GM23248 (cell line): ENCODE data around the gene SUCNR1.

Experiments
- EZH2 ChIP-seq: fragments of 200-600 bp; sonication (generic); IDR thresholded peaks from 2 replicates; pipeline ENCODE4 v1.6.1; 2018; ENCODE audit warnings: antibody characterized with exemption, mild to moderate bottlenecking; ENCODE audit not compliant: insufficient read depth, poor library complexity, severe bottlenecking
- EZH2phosphoT487 ChIP-seq: fragments of 200-600 bp; sonication (generic); IDR thresholded peaks from 2 replicates; pipeline ENCODE4 v1.6.1; 2018; ENCODE audit warnings: antibody characterized with exemption, moderate library complexity, mild to moderate bottlenecking, low read depth; ENCODE audit not compliant: insufficient read depth

DNA sequence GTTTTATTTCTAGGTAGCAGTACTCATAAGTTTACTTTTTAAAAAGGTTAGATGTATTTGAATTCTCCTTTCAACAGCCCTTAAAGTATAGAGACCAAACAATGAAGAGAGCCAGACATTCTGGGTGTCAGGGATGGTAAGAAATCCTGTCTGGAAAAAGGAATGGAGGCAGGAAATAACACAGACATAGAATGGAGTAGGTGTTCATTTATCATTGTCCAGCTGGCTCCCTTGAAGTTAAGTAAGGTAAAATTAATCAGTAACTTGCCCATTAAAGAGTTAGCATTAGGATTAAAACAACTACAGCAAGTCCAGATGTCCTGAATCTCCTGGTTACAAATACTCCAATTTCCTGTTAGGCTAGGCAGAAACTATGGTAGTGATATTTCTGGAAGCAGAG, 13.5 kb upstream of the SUCNR1 start:
- TF ChIP-seq EZH2 = no peak
- TF ChIP-seq EZH2phosphoT487 = no peak
